Lung (tissue), 12 donors: ENCODE data around the gene ANTKMT. TPM values are rescaled to one million over a fixed set of nuclear protein-coding genes. Genes with fewer than 3 reads are reported as not detected.
A peak's percentile ranks its signal among the peaks of the same experiment; 100 is the strongest.

ENCODE experiments used
- ATAC-seq: fragments of 200-7000 bp; cut with Tn5 transposase; one replicate; pipeline ENCODE4 v1.9.1; 2020; ENCODE audit warnings: moderate number of reproducible peaks; ENCODE audit not compliant: insufficient read depth, low FRiP score
- DNase-seq, 3 donors: peaks; one replicate each; pipeline ENCODE4 v3.0.0-alpha.2; 2013 to 2017
- H3K27ac ChIP-seq, 2 donors: one replicate each; pipeline ENCODE4 v1.5.1; 2013; ENCODE audit warnings: mild to moderate bottlenecking in 2 of 2, moderate library complexity in 2 of 2, control low read depth in 1 of 2, inconsistent platforms in 1 of 2, low read depth in 1 of 2, low read length in 1 of 2
- H3K27me3 ChIP-seq, 3 donors: one replicate each; pipeline ENCODE4 v1.5.1; 2013; ENCODE audit warnings: low read length in 2 of 3; ENCODE audit not compliant: control insufficient read depth in 3 of 3, insufficient read depth in 3 of 3
- H3K36me3 ChIP-seq, 4 donors: one replicate each; pipeline ENCODE4 v1.5.1; 2013; ENCODE audit warnings: low read length in 4 of 4, mild to moderate bottlenecking in 1 of 4, moderate library complexity in 1 of 4; ENCODE audit not compliant: control insufficient read depth in 4 of 4, insufficient read depth in 4 of 4
- H3K4me1 ChIP-seq, 5 donors: one replicate each; pipeline ENCODE4 v1.5.1; 2013; ENCODE audit warnings: low read length in 5 of 5, mild to moderate bottlenecking in 2 of 5, moderate library complexity in 1 of 5; ENCODE audit not compliant: control insufficient read depth in 5 of 5, insufficient read depth in 5 of 5
- H3K4me3 ChIP-seq: one replicate; pipeline ENCODE4 v1.5.1; 2013; ENCODE audit warnings: mild to moderate bottlenecking, control low read depth, moderate library complexity
- H3K9ac ChIP-seq, 2 donors: one replicate each; pipeline ENCODE4 v1.5.1; 2013; ENCODE audit warnings: low read length in 2 of 2, control low read depth in 1 of 2; ENCODE audit not compliant: insufficient read depth in 1 of 2
- H3K9me3 ChIP-seq, 4 donors: one replicate each; pipeline ENCODE4 v1.5.1; 2013; ENCODE audit warnings: low read length in 3 of 4, mild to moderate bottlenecking in 1 of 4, moderate library complexity in 1 of 4; ENCODE audit not compliant: control insufficient read depth in 4 of 4, insufficient read depth in 3 of 4
- CTCF ChIP-seq: IDR thresholded peaks from 2 replicates; pipeline ENCODE4 v1.5.1; 2012; ENCODE audit warnings: mild to moderate bottlenecking; ENCODE audit errors: control extremely low read depth, extremely low read depth
- WGBS, 2 donors: extraction: QIAGEN DNeasy Blood & Tissue Kit; methylation state at CpG; one replicate each; pipeline ENCODE4 v1.1.7; 2013; 5-methylcytosine and 5-hydroxymethylcytosine counted together
- polyA plus RNA-seq, 2 donors: library from polyadenylated mRNA; stranded (reverse); fragments of 200-250 nt; gene quantifications; one replicate each; pipeline ENCODE4 v1.2.1, GENCODE V29; 2013
- total RNA-seq, 2 donors: library from RNA; depleted of rRNA in 1 of 2; stranded (reverse); fragments of >200 nt in 1 of 2; gene quantifications; one replicate each; pipeline ENCODE4 v1.2.1, GENCODE V29; 2014 to 2021
- donor health status: control.
- donor health status: control.
- donor health status: Bipolar disorder and iron deficiency.
- donor health status: healthy.
- donor health status: DM: yes; HTN: yes; CAD: no.

ANTKMT gene
- total and polyA plus RNA-seq, 4 donors, result 9.2 to 65.7 (median 45.9) TPM

- peak; percentile 88 to 91 (median 91) for DNase-seq
- no peak overlapping the region for H3K4me3 ChIP-seq
- no peaks in the 10 kb centered on the region for H3K9me3 ChIP-seq
- H3K9ac ChIP-seq, result no peak overlapping the region
- peak overlapping the region; percentile 59 to 61 for H3K27ac ChIP-seq
- WGBS, 2 donors, result 24 to 29% methylated on average over 40 to 52 of the region's 52 CpGs
- H3K27me3 ChIP-seq, result no peaks in the 10 kb centered on the region
- H3K36me3 ChIP-seq, result peaks cover 3 to 17% (median 15%) of the 10 kb centered on the region in 4 donors
- H3K4me1 ChIP-seq, result peaks cover 4 to 40% (median 20%) of the 10 kb centered on the region in 5 donors
- ATAC-seq, result no peak
- no peak for TF ChIP-seq CTCF
Observed at GRCh38 chr16:678858-679813, 41.8 kb upstream of the ANTKMT start.

DNA sequence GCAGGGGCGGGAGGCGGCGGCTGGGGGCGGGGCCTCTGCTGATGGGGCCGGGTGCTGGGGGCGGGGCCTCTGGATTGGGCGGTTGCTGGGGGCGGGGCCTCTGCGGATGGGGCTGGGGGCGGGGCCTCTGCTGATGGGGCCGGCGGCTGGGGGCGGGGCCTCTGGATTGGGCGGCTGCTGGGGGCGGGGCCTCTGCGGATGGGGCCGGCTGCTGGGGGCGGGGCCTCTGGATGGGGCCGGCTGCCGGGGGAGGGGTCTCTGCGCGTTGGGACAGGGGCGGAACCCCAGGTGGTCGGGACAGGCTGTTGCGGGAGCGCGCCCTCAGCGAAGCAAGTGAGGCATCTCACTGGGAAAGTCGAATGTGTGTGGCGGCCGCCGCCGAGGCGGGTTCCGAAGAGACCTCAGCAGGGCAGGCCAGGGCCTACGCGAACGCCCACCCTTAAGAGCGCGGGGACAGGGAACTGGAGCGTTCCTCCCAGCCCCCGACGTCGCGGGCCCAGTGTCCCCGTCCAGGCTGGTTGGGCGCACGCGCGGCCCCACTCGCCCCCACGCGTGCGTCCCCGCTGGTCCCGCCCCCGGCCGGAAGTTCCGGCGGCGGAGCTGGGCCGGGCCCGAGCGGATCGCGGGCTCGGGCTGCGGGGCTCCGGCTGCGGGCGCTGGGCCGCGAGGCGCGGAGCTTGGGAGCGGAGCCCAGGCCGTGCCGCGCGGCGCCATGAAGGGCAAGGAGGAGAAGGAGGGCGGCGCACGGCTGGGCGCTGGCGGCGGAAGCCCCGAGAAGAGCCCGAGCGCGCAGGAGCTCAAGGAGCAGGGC, 40.9 kb upstream of the ANTKMT start, which contains the start of gene STUB1:
Gene STUB1 (plus strand): TSS at position 597 of the 811 bp plus-strand sequence. CDS start 116 bp downstream, at position 713.
- WGBS, 2 donors, result 1 to 2% methylated on average over 72 to 91 of the region's 91 CpGs
- peak; percentile 85 to 93 (median 89) for DNase-seq
- no peak for TF ChIP-seq CTCF

GRCh38 chr16:680625-680945, 40.4 kb upstream of the ANTKMT start:
- ATAC-seq (no peak), DNase-seq (no peak)
- H3K9me3 ChIP-seq, result no peaks in the 10 kb centered on the region
- H3K27ac ChIP-seq, result peak overlapping the region; percentile 83 to 94
- no peak for TF ChIP-seq CTCF
- H3K9ac ChIP-seq, result no peak overlapping the region
- H3K36me3 ChIP-seq, result peaks cover 3 to 19% (median 15%) of the 10 kb centered on the region in 4 donors
- peaks cover 4 to 37% (median 25%) of the 10 kb centered on the region in 5 donors for H3K4me1 ChIP-seq
- H3K4me3 ChIP-seq, result peak overlapping the region; percentile 84
- 0% methylated on average over 20 to 38 of the region's 38 CpGs for WGBS, 2 donors
- no peaks in the 10 kb centered on the region for H3K27me3 ChIP-seq

More for the DNA sequence above, 40.9 kb upstream of the ANTKMT start, which contains the start of gene STUB1:
- Histone ChIP-seq H3K4me3 (peak within 1 kb of the TSS; percentile 84), H3K4me1 (peaks cover 4 to 37% (median 25%) of the 10 kb centered on the region in 5 donors), H3K36me3 (peaks cover 3 to 17% (median 15%) of the 10 kb centered on the region in 4 donors), H3K27ac (peak within 1 kb of the TSS; percentile 92 to 94), H3K9me3 (no peaks in the 10 kb centered on the region), H3K9ac (no peak within 1 kb of the TSS), H3K27me3 (no peaks in the 10 kb centered on the region)
- ATAC-seq, result peak; percentile 76
